Activated T-cell treated with anti-CD3 and anti-CD28 coated beads for 1 hour (primary cell): Measurements from ENCODE around the gene FRMD4A.
A peak's percentile ranks its signal among the peaks of the same experiment; 100 is the strongest.

Experiments
- DNase-seq: peaks from one replicate; pipeline ENCODE4 v3.0.0-alpha.2; 2020; ENCODE audit warnings: low read depth

FRMD4A gene

DNA sequence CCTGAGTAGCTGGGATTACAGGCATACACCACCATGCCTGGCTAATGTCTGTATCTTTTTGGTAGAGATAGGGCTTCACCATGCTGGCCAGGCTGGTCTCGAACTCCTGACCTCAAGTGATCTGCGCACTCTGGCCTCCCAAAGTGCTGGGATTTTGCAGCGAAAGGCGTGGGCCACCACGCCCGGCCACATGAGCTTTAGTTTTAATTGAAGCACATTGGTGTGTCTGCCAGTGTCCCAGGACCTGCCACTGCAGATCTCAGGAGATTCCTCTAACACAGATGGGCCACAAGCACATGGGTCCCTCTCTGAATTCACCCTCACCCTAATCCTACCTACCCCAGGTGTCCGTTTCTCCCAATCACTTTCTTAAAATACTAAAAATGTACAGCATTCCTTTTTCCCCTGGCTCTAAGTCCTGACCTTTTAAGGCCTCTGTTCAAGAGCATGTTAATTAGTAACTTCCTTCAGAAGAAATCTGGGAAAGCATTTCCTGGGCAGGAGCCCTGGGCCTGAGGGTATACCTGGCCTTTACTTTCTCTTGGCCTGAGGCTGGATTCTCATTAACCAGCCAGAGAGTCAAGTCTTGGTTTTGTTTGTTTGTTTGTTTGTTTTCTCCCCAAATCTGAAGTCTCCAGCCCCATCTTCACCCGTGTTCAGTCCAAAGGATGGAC, 661.4 kb downstream of the FRMD4A start:
- DNase-seq = no peak

DNA sequence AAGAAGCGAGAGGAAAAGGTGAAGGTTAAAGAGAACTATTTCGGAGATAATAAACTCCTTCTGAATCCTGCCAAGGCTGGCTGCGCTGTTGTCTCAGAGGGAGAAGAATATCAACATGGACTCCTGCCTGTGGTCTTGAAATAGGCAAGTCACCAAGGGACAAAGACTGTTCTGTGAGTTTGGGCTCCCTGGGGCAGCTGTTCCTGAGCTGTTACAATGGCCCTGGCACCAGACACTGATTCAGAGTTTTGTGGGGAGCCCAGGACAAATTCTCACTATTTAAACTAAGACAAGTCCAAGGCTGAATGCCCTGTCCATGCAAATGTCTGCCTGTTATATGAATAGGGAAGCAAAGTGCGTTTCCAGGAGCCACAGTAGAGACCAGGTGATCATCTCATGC, 662.6 kb downstream of the FRMD4A start:
- DNase-seq = no peak

DNA sequence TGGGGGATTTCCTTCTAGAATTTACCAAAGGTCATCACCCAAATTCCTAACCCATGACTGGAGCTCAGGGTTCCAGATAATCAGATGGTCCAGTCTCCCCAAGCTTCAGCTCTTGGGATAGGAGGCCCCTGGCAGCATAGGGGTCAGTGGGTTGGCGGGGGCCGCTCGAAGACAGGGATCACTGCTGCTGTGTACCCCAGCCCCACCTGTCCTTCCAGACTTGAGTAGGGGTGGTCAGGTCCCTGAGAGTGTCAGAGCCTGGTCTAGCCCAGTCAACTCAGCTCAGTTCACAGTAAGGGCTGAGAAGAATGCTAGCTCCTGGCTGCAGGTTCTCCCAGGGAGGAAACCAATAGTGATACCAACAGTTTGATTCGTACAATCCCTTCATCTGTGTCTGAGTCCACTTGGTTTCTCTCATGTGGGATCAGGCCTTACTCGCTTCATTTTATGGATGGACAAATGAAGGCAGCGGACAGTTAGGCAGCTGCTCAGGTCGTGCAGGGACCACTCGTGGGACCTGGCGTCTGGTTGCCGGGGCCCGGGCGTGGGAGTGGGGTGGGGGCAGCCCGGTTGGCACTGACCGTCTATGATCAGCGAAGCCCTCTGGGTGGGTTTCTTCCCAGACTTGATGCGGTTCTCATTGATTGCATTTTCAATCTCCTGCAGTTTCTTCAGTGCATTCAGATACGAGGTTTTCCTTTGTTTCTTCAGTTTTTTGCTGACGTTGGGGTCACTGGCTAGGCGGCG, 665.0 kb downstream of the FRMD4A start:
- DNase-seq = no peak

DNA sequence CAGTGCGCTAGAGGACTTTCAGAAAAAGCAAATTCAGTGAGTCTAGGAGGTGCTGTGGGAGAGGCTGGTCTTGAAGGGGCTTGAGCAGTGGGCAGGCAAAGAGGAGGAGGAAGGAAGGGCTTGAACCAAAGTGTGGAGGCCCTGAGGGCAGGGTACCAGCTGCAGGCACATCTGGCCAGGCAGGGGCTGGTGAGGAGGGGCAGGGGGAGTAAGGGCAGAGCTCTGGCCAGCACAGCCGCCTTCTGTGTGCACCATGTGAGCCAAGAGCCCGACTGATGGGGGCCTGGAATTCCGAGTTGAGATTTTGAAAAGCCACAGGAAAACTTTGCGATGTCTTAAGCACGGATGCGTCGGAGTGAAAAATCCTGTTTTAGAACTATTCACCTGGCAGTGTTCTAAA, 669.5 kb downstream of the FRMD4A start:
- DNase-seq = no peak

DNA sequence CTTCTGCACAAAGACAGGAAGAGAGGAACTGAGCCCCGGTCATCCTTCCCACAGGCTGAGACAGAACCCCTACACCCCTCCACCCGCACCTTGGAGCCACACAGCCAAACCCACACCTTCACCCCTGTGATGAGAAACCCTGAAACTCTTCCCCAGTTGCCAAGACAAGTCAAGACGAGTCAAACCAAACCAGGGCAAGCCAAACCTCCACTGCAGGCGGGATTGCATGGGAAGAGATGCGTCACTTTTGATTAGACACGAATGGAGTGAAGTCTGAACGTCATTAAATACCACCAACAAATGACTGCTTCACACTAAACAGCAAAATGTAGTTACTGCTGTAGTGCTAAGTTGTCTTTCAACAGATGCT, 670.2 kb downstream of the FRMD4A start:
- DNase-seq = no peak

DNA sequence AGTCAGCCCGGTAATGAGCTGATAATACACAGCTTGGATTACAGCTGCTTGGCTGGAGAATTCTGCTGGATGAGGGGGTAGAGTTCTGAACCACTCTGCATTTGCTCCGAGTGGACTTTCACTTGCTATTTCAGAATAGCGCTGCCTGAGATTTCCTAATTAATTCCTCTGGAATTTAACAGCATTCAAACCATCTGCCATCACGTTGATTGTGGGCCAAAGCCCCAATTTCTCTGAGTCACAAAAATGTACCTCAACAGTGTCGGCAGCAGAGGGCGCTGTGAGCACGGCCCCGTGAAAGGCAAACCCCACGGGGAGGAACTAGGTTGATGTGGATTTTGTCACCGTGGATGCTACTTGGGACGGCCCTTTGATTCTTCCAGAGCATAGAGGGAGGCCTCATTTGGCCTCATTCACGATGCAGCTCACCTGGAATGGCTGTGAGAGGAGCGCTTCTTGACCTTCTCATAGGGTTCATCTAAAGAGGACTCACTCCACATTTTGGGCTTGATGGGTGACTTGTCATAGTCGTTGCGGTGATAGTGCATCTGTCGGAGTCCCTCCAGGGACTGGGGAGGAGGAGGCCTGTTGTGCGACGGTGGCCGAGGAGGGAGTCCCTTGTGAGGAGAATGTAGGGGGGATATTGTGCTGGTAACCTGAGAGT, 670.7 kb downstream of the FRMD4A start:
- peak; percentile 66 for DNase-seq

DNA sequence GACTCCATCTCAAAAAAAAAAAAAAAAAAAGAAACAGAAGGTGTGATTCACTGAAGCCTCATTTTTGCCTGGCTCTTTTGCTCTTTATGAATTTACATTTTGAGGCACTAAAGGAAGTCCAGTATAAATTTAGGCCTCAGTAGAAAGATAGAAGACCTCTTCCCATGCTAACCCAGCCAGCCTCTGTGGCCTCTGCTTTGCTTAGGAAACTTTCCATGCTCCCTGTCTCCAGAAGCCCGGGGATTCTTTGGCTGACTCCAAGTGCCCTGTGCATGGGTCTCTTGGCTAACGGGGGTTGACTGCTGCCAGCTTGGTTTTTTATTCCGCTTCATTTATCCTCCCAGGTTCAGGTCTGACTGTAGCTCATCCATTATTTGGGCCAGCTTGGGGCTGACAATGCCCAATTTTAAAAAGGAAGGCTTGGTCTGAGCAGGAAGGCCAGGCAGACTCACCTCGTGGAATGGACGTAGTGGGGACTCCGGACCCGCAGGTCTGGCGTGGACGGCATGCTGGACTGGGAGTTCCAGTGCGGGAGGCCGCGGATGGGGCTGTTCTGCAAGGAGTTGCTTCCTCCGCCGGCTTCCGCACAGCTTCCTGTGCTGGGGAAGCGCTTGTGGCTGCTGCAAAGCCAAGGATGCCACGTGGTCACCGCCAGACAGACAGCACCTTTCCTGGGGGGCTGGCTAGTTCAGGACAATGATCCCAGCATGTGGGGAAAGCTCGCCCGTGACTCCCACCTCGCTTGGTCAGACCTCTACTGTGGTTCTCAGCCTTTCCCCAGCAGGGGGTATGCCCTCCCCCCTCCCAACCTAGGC, 671.6 kb downstream of the FRMD4A start:
- DNase-seq = no peak

DNA sequence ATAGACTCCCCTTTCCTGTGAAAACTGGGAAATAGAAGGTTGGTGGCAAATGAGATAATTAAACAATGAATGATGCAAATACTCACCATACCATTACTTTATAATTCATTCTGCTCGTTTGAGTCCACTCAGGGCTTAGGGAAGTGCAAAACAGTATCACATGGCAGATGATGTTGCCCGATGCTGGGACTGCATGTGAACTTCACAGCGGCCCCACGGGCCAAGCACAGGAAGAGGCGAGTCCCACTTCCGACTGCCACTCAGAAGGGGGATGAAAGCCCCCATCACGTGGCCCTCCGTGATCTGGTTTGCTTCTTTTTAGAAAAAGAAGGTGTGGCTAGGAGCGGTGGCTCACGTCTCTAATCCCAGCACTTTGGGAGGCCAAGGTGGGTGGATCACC, 672.5 kb downstream of the FRMD4A start:
- DNase-seq = no peak

DNA sequence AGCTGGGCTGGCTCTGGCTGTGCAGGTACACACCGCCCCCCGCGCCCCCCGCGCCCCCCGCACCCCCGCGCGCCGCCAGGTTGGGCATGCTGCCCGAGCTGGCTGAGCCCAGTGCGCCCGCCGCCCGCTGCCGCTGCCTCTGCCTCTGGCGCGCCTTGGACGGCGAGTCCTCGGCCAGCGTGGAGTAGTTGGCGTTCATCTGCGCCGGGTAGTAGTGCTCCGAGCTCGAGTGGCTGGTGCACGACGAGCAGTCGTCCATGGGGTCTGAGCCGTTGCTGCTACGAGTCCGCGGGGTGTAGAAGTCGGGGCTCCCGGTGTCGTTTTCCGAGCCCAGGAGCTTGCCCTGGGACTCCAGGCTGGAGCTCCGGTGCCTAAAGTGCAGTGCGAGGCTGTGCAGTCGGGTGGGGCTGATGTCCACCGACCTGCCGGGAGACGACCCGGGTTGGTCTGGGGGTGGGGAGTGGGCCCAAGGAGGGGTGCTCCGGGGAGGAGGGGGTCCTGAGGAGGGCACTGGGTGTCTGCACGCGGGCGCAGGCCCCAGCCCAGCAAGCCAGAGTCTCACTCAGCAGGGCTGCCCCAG, 673.5 kb downstream of the FRMD4A start:
- no peak for DNase-seq

DNA sequence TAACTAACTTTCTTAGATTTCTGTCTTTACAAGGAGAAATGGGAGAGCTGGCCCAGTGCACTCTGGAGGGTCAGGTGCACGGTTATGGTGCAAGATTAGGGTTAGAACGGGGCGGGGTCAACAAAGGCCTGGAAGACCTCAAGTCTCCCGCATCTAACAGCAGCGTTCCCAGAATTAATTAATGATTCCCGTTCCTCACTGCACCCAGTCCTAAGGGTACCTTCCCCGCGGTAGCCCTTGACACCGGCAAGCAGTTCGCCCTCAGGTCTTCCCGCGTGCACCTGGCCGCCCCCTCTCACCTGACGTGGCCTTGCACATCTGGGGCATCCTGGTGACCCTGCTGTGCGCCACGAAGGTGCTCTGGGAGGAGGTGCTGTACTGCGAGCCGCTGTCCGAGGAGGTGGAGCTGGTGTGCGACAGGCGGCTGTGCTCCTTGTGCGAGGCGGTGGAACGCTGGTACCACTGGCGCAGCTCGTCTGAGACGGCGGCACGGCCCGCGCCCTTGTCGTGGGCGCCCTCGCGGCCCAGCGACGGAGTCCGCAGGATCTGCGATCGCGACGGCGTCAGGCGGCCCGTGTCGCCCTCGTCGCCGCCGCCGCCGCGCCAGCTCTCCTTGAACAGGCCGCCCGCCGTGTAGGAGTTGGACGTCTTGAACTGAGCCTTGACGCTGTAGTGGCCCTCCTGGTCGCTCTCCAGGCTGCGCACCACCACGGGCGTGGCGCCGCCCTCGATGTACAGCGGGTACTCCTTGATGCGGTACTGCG, 674.2 kb downstream of the FRMD4A start:
- DNase-seq = no peak

DNA sequence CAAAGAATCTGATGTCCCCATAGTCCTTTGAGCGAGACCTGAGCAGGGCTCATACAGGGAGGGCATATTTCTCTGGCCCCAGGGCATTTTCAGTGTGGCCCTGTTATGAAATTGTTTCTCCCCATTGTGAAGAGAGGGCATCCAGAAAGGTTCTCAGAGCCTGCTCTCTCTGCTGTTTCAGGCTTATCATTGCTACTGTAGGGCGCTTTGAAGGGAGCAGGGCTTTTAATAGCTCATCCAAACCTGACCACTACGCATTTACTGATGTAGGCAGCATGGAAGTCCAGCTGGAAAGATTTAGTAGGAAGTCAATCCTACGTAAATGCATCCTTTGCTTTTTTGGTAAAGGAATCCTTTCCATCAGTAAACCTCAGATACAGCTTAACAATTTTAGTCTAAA, 675.9 kb downstream of the FRMD4A start:
- DNase-seq = no peak

DNA sequence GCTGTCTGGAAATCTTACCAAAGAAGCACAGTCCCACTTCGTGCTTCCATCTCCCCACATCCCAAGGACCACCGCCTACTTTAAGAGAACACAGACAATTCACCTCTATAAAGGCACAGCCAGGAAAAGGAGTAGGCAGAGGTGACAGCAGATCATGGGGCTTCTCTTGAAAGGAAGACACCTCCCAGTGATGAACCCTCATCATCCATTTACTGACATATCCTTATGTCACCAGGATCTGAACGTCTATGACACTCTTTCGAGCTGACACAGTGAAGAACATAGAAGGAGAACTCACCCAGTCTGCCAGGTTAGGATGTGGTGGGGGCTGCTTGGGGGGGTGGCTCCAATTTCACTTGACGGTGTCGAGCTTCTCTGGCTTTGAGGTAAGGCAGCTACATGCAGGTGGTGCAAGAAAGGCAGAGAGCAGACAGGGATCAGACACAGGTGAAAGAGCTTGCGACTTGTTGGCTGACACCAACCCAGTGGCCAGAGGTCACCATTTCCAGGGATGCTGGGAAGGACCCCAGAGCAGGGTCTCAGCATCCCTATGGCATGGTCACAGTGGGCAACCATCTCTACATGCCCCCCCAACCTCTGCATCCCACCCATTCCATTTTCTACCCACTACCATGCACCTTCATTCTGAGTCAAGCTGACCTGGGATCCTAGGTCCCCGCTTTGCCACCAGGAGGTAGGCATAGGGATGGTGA, 676.5 kb downstream of the FRMD4A start:
- no peak for DNase-seq

DNA sequence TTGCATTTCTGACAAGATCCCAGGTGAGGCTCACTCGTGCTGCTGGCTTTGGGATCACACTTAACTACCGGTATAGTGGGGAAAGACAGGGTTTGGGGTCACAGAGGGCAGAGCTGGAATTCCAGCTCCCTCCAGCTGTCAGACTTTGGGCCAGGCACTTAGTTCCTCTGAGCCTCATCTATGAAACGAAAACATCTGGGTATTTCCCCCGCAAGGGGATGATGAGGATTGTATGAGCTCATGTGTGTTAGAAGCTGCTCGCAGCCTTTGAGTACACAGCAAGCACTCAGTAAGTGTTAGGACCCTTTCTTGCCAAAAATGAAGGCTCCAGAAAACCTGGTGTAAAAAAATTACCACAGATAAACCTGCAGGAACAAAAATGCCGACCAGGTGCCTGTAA, 677.9 kb downstream of the FRMD4A start:
- DNase-seq = no peak

DNA sequence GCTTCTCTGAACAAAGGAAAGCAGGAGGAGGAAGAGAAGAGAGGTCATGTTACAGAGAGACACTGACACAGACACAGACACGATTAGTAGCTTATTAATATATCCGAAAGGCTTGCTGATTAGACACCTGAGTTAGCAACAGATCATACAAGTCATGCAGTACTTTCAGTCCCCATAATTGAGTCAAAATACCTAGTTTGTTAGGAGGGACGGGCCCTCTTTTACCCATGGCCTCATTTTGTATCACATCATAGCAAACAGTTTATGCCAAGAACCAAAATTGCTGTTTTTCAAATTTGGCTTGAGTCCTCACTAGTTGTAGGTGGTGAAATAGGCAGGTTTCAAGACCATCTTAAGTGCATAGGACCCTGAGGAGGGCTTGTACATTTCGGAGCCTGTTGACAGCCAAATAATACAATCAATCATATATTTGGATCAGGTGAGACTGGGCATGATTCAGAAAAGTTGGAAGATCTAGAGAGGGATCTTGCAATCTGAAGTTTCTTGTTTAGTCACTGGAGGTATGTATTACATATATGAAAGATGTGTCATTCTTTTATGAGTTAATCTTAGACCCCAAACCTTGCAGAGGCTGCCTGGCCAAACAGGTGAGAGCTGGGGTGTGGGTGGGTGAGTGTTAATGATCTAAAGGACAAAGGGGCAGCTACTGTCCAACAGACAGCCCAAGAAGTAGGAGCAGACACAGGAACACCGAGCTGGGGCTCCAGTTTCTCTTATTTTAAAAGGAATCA, 678.6 kb downstream of the FRMD4A start:
- no peak for DNase-seq

DNA sequence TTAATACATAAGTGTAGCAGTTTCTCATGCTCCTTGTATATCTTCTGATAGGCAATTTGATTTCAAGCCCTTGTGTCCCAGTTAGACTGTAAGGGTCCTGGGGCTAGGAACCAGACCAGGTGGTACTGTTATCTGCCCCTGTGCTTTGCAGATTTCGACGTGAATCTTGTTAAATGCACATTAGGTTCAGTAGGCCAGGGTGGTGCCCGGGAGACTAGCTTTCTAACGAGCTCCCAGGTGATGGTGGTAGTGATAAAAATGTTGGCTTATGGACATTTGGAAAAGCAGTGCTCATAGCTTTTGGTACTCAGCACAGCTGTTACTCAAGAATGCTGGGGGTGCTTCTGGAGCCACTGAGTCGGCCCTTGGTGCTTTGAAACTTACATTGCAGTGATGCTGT, 679.8 kb downstream of the FRMD4A start:
- no peak for DNase-seq

DNA sequence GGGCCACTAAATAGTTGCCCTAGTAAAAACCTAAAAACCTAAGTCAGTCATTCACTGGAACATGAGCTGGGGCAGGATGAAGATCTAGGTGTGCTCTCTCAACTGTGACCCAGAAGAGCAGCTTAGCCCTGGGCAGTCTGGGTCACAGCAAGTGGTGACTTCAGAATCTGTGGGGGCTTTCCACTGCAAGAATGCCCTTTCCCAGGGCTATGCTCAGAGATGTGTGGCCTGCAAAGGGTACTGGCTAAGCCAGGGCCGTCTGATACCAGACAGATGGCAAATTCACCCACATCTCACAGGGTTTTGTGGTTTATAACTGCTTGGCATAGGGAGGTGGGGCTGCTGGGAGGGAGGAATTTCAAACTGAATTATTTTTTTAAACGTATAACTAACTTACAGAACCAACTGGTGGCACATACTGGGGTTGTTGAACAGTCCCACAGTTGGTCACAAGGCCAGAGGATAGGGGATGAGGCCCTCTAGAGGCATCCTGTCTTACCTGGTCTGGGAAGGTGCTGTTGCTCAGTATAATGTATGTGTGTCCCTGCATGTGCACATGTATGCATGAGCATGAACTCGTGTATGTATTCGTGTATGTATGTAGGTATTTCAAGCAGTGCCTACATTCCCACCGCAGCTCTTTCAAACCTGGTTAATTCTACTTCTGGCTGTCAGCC, 680.7 kb downstream of the FRMD4A start:
- no peak for DNase-seq

DNA sequence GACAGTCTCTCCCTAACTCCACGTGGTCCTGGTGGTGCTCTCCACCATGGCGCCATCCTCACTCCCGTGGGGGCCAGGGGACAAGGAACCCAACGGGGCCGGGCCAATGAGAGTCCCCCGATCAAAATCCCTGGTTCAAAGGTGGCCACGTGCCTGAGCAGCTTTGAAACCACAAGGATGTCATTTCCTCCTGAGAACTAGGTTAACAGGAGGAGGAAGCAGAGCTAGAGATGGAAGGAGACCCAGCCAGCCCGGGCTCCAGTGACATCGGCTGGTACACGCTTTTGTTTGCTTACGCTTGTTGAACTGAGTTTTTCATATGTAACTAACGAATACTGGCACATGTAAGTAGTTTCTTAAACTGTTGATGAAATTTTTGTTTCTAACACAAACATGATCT, 682.3 kb downstream of the FRMD4A start:
- no peak for DNase-seq

DNA sequence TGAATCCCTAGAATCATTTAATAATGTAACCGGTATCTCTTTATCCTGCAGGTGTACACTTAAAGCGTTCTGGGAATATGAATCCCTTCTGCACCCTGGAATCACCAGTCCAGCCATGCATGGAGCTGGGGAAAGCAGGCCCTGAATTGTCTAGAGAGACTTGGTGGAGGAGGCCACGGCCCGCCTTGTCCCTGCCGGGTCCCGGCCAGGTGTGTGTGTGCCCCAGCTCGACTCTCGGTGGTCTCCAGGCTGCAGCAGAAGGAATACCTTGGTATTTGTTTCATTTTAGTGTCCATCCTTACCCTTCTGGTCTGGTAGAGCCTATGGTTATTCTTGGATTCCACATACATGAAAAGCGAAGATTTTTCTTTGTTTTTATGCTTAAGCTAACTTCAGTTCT, 685.9 kb downstream of the FRMD4A start:
- DNase-seq = no peak

DNA sequence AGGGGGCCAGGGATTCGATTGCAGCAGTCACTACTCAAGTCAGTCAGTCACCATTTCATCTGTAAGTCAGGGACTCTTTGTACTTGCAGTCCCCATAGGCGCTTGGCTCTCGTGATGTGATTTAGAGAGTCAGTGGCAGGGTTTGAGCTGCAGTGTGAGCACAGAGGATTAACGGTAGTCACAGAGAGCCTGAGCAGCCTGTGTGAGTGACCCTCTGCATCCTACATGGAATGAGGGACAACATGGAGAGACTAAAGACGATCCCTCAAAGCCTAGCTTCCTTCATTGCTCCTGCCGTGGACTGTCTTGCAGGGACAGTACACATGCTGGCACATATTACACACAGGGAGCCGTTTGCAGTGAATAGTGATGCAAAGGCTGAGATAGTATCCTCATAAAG, 687.7 kb downstream of the FRMD4A start:
- DNase-seq = no peak

DNA sequence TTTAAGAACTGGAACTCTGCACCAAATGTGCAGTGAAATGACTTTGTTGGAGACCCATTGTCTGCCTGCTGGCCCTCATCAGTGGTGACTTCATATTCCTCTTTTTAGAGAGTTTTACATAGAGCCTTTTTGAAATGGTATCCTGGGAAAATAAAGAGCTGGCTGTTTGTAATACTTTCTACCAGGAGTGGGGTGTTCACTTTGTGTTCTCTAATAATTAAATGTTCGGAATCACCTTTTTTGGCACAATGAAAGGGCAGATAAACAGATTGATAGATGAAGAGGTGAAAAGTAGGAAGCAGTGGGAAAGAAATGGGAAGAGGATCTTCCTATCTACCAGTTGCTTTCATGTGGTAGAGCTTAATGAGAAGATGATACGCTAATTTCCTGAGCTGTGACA, 688.4 kb downstream of the FRMD4A start:
- DNase-seq = no peak
